NCI-H226 (cell line): Measurements from ENCODE around the gene DOC2A.
A peak's percentile ranks its signal among the peaks of the same experiment; 100 is the strongest.
"Not testable (repeated sequence)": the region's sequence is repeated elsewhere in the genome, so short reads cannot be mapped to it uniquely, and the experiment has no call there.

Experiments
- DNase-seq: peaks from one replicate; pipeline ENCODE4 v3.0.0-alpha.2; 2015

DOC2A gene

GRCh38 chr16:30010844-30011713 is at the start of gene DOC2A:
TSS of gene DOC2A (minus strand) at chr16:30011027. CDS start at chr16:30010222, 805 bp downstream.
- no peak for DNase-seq

GRCh38 chr16:30060346-30060745 is 49.5 kb upstream of the DOC2A start:
- no peak for DNase-seq

GRCh38 chr16:30054959-30055553 is 44.2 kb upstream of the DOC2A start:
- peak; percentile 55 for DNase-seq

GRCh38 chr16:30054451-30054850 is 43.6 kb upstream of the DOC2A start:
- DNase-seq, result no peak

- peak; percentile 95 for DNase-seq
Measured at GRCh38 chr16:30053376-30054015, 42.7 kb upstream of the DOC2A start.

- DNase-seq, result peak; percentile 91
Measured at GRCh38 chr16:30052671-30053372, 42.0 kb upstream of the DOC2A start.

GRCh38 chr16:30051518-30051917 is 40.7 kb upstream of the DOC2A start:
- peak; percentile 70 for DNase-seq

GRCh38 chr16:30049871-30050270 is 39.0 kb upstream of the DOC2A start:
- no peak for DNase-seq

GRCh38 chr16:30046588-30046987 is 35.8 kb upstream of the DOC2A start:
- no peak for DNase-seq

- DNase-seq, result no peak
Measured at GRCh38 chr16:30046178-30046577, 35.4 kb upstream of the DOC2A start.

- DNase-seq, result no peak
Measured at GRCh38 chr16:30041841-30042240, 31.0 kb upstream of the DOC2A start.

GRCh38 chr16:30040690-30041089 is 29.9 kb upstream of the DOC2A start:
- DNase-seq, result not testable (repeated sequence)

GRCh38 chr16:30040221-30040620 is 29.4 kb upstream of the DOC2A start:
- DNase-seq, result no peak

GRCh38 chr16:30033270-30033669 is 22.4 kb upstream of the DOC2A start:
- no peak for DNase-seq

GRCh38 chr16:30032083-30032819 is 21.4 kb upstream of the DOC2A start:
- DNase-seq, result peak; percentile 8

- DNase-seq, result no peak
Measured at GRCh38 chr16:30031477-30031918, 20.7 kb upstream of the DOC2A start.

- no peak for DNase-seq
Measured at GRCh38 chr16:30030841-30031413, 20.1 kb upstream of the DOC2A start, which contains the start of gene TLCD3B. TSS of gene TLCD3B (minus strand) at chr16:30031271. CDS start at chr16:30030527, 744 bp downstream.

- DNase-seq, result no peak
Measured at GRCh38 chr16:30030011-30030685, 19.3 kb upstream of the DOC2A start.

- DNase-seq, result no peak
Measured at GRCh38 chr16:30028438-30029076, 17.7 kb upstream of the DOC2A start.

- no peak for DNase-seq
Measured at GRCh38 chr16:30027588-30028437, 17.0 kb upstream of the DOC2A start.
